C4-2B (cell line): ENCODE data around the gene ZNF423.

ENCODE experiments used
- CTCF ChIP-seq: fragments of 450-650 bp; conservative IDR thresholded peaks from 2 replicates; pipeline ENCODE4 v1.5.1; 2017; ENCODE audit warnings: mild to moderate bottlenecking
- ZFX ChIP-seq: fragments of 450-650 bp; IDR thresholded peaks from 2 replicates; pipeline ENCODE4 v1.6.1; 2017

- TF ChIP-seq CTCF (no peak), ZFX (no peak)
Observed at GRCh38 chr16:49701789-49702494, 154.0 kb downstream of the ZNF423 start.
